Measurements from ENCODE around the gene PIAS4. TPM values are rescaled to one million over a fixed set of nuclear protein-coding genes. Genes with fewer than 3 reads are reported as not detected.

The PIAS4 gene
- polyA plus RNA-seq, 1 donor (not counting 4 experiments of a cell fraction or from before 2014, with no cell fraction given), result 7.5 TPM

- dilution Hi-C loops (cut with MboI; ENCODE audit: extremely low pct_ligation_motif_present, low sequenced_read_pairs), result no loop called here
- Histone ChIP-seq H3K27me3 (ENCODE audit: control insufficient read depth, extremely low read depth, insufficient read depth, low read length) (no peaks in the 10 kb centered on the region), H3K4me2 (ENCODE audit: control insufficient read depth, extremely low read depth, insufficient read depth, low read depth, low read length) (no peak overlapping the region), H3K4me3 (ENCODE audit: control insufficient read depth in 2 of 3, extremely low read depth in 1 of 3, insufficient read depth in 2 of 3, low read depth in 1 of 3, low read length in 3 of 3) (no peak overlapping the region), H3K79me2 (ENCODE audit: control insufficient read depth, insufficient read depth, low read length) (no peaks in the 10 kb centered on the region), H3K36me3 (ENCODE audit: control insufficient read depth in 2 of 2, extremely low read depth in 1 of 2, insufficient read depth in 2 of 2, low read length in 2 of 2) (peaks cover 12 to 22% of the 10 kb centered on the region in 2 experiments), H3K9me3 (ENCODE audit: control insufficient read depth, low read depth, low read length) (peaks cover 3% of the 10 kb centered on the region), H4K20me1 (ENCODE audit: control insufficient read depth, extremely low read depth, insufficient read depth, low read length) (no peaks in the 10 kb centered on the region), H3K4me1 (ENCODE audit: control insufficient read depth, extremely low read depth, insufficient read depth, low read length) (no peaks in the 10 kb centered on the region), H2AFZ (ENCODE audit: control insufficient read depth, low read length) (no peak overlapping the region), H3K9me1 (ENCODE audit: control insufficient read depth, extremely low read depth, insufficient read depth, low read length) (no peaks in the 10 kb centered on the region), H3K27ac (ENCODE audit: control insufficient read depth, insufficient read depth, low read length) (no peak overlapping the region), H3K9ac (ENCODE audit: control insufficient read depth, extremely low read depth, insufficient read depth, low read length) (no peak overlapping the region)
- DNase-seq (ENCODE audit: low read depth, low spot score), result no peak
- TF ChIP-seq EZH2 (IDR thresholded peaks at IDR 0.05; ENCODE audit: low read length) (no peak), CTCF (optimal IDR thresholded peaks at IDR 0.05 in 1 of 3, IDR thresholded peaks at IDR 0.05 in 1 of 3, conservative IDR thresholded peaks at IDR 0.05 in 1 of 3; ENCODE audit: extremely low read depth in 1 of 3, insufficient read depth in 2 of 3, low read length in 3 of 3) (no peak)
- no peak for FAIRE-seq
Observed at GRCh38 chr19:4034048-4035017, 26.8 kb downstream of the PIAS4 start.

DNA sequence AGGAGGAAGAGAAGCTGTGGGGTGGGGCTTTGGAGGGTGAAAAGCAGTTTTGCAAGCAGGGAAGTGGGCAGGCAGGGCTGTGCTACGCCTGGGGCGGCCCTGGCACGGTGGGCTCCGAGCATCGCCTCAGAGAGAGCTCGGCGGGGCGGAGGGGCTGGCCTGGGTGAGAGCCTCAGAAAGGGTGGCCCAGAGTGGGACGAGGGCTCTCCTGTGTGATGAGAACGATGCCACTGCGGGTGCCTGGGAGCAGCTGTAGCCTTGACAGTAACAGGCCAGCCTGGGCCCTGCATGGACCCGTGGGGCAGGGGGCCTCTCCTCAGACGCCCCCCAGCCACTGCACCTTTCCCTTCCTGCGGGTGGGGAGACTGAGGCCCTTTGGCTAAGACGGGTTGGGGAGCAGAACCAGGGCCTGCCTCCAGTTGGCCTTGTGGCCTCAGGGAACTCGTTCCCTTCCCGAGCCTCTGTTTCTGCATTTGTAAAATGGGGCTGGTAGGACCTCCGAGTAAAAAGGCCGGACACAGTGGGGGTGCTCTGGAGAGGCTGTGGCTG lies 27.6 kb downstream of the PIAS4 start:
- Histone ChIP-seq H3K9me1 (ENCODE audit: control insufficient read depth, extremely low read depth, insufficient read depth, low read length) (no peaks in the 10 kb centered on the region), H3K27ac (ENCODE audit: control insufficient read depth, insufficient read depth, low read length) (no peak overlapping the region), H4K20me1 (ENCODE audit: control insufficient read depth, extremely low read depth, insufficient read depth, low read length) (no peaks in the 10 kb centered on the region), H3K4me2 (ENCODE audit: control insufficient read depth, extremely low read depth, insufficient read depth, low read depth, low read length) (no peak overlapping the region), H3K4me1 (ENCODE audit: control insufficient read depth, extremely low read depth, insufficient read depth, low read length) (no peaks in the 10 kb centered on the region), H3K9ac (ENCODE audit: control insufficient read depth, extremely low read depth, insufficient read depth, low read length) (no peak overlapping the region), H3K9me3 (ENCODE audit: control insufficient read depth, low read depth, low read length) (peaks cover 3% of the 10 kb centered on the region), H3K27me3 (ENCODE audit: control insufficient read depth, extremely low read depth, insufficient read depth, low read length) (no peaks in the 10 kb centered on the region), H3K4me3 (ENCODE audit: control insufficient read depth in 2 of 3, extremely low read depth in 1 of 3, insufficient read depth in 2 of 3, low read depth in 1 of 3, low read length in 3 of 3) (no peak overlapping the region), H3K79me2 (ENCODE audit: control insufficient read depth, insufficient read depth, low read length) (no peaks in the 10 kb centered on the region), H3K36me3 (ENCODE audit: control insufficient read depth in 2 of 2, extremely low read depth in 1 of 2, insufficient read depth in 2 of 2, low read length in 2 of 2) (peaks cover 12 to 20% of the 10 kb centered on the region in 2 experiments), H2AFZ (ENCODE audit: control insufficient read depth, low read length) (no peak overlapping the region)
- FAIRE-seq (no peak), DNase-seq (ENCODE audit: low read depth, low spot score) (no peak)
- TF ChIP-seq EZH2 (IDR thresholded peaks at IDR 0.05; ENCODE audit: low read length) (no peak), CTCF (optimal IDR thresholded peaks at IDR 0.05 in 1 of 3, IDR thresholded peaks at IDR 0.05 in 1 of 3, conservative IDR thresholded peaks at IDR 0.05 in 1 of 3; ENCODE audit: extremely low read depth in 1 of 3, insufficient read depth in 2 of 3, low read length in 3 of 3) (no peak)
- dilution Hi-C loops (cut with MboI; ENCODE audit: extremely low pct_ligation_motif_present, low sequenced_read_pairs), result no loop called here
